GM21619 (cell line): Measurements from ENCODE around the gene TWSG1.
A peak's percentile ranks its signal among the peaks of the same experiment; 100 is the strongest.
"Not testable (repeated sequence)": the region's sequence is repeated elsewhere in the genome, so short reads cannot be mapped to it uniquely, and the experiment has no call there.

Experiments
- ATAC-seq: cut with Tn5 transposase; IDR thresholded peaks from one replicate; pipeline ENCODE4 v1.9.1; 2021; ENCODE audit not compliant: unreplicated experiment

Gene TWSG1

DNA sequence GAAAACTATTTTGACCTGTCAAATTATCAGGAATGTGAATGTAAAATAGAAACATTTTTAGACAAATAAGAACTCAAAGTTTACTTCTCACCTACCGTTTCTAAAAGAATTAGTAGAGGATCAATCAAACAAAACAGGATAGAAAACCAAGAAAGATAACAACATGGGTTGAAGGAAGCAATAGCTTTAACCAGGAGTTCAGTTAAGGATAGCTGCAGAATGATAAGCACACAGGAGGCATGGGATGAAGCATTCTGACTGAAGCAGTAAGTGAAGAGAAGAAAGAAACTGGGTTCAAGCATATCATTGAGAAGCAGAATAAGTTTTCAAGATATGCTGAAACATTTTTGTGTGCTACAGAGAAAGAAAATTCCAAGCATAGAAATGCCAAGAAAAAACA, 52.3 kb downstream of the TWSG1 start:
- no peak for ATAC-seq

DNA sequence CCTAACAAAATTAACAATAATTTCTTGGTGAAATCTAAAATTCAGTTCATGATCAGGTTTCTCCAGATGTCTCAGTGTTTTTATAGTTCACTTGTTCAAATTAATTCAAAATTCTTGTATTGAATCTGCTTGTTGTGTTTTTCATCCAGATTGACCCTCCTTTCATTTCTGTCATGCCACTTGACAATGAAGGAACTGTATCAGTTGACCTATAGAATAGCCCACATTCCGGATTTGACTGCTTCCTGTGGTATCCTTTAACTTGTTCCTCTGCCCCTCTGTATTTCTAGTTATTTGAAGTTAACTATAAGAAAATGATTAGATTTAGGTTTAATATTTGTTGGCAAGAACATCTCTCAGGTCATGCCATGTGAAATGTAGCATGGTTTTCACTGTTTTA, 53.3 kb downstream of the TWSG1 start:
- ATAC-seq = no peak

DNA sequence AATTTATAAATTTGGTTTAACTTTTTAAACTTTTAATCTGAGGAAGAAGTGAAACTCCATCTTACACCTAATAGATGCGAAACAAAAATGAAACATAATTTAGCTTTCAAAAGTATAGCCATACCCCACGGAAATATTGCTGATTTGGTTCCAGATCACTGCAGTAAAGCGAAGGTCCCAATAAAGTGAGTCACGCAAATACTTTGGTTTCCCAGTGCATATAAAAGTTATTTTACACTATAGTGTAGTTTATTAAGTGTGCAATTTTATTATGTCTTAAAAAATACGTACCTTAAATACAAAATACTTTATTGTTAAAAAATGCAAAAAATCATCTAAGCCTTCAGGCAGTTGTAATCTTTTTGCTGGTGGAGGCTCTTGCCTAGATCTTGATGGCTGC, 55.1 kb downstream of the TWSG1 start:
- no peak for ATAC-seq

DNA sequence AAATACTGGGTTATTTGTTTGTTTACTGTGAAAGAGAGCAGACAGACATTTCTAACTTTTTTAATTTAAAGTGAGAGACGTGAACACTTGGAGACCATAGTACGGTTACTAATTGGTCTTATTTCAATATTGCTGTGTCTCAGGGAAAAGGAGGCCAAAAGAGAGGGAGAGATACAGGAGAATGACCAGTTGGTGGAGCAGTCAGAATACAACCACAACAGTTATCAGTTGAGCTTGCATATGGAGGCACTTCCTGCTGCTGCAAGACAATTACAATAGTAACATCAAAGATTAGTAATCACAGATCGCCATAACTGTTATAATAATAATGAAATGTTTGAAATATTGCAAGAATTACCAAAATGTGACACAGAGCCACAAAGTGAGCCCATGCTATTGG, 58.2 kb downstream of the TWSG1 start:
- ATAC-seq = no peak

DNA sequence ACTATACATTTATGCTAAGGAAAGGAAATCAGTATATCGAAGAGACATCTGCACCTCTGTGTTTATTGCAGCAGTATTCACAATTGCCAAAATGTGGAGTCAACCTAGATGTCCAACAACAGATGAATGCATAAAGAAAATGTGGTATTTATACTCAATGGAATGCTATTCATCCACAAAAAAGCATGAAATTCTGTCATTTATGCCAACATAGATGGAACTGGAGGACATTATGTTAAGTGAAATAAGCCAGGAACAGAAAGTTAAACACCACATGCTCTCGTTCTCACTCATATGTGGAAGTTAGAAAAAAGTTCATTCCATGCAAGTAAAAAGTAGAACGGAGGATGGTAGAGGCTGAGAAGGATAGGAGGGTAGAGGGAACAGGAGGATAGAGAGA, 59.5 kb downstream of the TWSG1 start:
- ATAC-seq = no peak

DNA sequence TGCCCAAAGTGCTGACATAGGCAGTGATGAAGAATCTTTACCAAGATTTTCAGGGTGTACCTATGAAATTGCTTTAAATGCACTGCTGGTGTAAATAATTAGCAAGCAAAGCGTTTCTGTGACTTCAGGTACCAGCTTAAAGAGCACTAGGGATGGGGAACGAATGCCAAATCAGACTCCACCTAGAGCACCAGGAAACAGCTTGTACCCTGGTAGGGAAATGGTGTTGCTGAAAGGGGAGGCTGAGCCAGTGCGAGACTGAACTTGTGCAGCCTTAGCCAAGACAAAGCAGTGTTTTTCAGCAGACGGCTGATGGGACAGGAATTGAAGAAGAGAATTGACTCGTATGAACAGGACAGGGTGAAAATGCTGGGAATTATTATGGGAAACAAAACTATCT, 65.6 kb downstream of the TWSG1 start:
- no peak for ATAC-seq

DNA sequence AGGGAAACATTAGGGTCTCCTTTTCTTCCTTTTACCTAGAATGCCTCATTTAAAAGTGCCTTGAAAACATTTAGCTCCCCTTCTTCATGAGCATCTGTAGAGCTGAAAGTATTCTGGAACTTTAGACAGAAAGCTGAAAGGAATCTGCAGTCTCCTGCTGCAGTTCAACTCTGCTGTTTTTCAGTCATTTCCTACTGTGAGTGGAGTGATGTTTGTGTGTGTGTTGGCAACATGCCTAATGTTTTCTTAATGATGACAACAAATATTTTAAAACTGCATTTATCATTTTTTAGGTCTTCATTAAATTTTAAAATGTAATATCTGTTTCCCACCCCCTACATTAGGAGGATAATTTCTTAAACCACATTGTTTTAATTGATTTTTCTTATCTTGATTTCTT, 66.6 kb downstream of the TWSG1 start:
- ATAC-seq = no peak

DNA sequence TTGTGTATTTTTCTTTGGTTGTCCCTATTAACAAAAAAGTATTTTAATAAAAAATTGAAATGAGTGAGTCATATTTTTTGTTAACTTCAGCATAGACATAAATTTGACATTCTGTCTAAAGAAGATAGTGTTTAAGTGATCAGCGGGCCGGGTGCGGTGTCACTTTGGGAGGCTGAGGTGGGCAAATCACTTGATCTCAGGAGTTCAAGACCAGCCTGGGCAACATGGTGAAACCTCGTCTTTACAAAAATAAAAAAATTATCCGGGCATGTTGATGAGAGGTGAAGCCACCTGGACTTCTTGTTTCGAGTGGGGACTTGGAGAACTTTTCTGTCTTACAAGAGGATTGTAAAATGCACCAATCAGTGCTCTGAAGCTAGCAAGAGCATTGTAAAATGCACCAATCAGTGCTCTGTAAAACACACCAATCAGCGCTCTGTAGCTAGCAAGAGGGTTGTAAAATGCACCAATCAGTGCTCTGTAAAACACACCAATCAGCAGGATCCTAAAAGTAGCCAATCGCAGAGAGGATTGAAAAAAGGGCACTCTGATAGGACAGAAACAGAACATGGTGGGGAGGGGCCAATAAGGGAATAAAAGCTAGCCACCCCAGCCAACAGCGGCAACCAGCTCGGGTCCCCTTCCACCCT, 67.9 kb downstream of the TWSG1 start:
- ATAC-seq = not testable (repeated sequence)

DNA sequence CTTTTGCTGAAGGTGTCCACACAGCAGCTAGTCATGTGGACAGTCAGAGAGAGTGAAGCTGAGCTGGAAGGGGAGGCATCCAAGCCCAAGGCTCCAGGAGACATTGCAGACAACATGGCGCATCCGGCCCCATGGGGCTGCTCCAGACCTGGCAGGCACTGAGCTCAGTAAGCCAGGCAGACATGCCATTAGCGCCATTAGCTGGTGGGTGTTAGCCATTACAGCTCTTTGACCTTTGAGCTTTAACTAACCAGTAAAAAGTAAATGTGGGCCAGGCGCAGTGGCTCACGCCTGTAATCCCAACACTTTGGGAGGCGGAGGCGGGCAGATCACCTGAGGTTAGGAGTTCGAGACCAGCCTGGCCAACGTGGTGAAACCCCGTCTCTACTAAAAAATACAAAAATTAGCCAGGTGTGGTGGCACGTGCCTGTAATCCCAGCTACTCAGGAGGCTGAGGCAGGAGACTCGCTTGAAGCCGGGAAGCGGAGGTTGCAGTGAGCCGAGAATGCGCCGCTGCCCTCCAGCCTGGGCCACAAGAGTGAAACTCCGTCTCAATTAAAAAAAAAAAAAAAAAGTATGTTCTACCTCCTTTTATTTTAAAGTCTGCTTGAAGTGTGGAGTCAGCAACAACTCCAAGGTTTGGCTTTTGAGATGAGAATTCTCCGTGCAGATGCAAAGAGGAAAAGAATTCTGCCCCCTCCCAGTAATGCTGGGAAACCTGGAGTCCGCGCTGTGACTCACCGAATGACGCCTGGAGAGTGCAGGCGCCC, 69.4 kb downstream of the TWSG1 start:
- no peak for ATAC-seq

DNA sequence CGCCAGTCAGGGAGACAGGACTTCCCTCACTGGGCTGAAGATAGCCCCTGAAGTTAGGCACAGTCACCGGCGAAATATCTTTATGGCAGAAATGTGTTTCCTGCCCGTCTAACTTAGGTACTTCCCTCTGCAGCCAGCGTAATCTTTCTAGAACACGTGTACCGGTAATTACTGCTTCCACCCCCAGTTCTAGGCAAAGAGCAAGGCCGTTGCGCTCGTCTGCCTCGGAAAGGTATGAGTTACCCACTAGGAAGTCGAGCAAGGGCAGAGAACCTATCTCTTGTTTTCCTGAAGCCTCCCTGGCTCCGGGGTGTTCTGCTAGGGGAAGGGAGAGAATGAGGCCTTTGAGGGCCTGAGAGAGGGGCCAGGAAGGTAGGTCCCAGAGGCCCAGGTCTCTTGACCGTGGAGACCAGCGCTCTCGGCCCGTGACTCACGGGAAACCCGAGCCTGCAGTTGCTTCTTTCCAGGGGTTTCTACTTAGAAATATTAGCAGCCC, 70.0 kb downstream of the TWSG1 start:
- ATAC-seq = peak; percentile 64

DNA sequence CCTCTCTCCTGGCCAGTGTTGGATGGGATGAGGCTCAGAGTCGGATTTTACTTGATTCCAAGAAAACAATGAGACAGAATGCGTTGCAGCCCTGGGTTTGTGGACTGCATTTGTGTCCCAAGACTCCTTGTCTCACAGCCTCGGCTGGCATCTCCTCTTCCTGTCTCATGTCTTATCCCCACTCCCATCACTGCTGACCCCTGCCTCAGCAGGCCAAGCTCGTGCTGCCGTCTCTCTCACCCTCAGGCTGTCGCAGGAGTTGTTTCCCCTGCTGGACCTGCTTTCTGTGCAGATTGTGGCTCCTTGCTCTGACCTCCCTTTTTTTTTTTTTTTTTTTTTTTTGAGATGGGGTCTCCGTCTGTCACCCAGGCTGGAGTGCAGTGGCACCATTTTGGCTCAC, 70.6 kb downstream of the TWSG1 start:
- no peak for ATAC-seq

DNA sequence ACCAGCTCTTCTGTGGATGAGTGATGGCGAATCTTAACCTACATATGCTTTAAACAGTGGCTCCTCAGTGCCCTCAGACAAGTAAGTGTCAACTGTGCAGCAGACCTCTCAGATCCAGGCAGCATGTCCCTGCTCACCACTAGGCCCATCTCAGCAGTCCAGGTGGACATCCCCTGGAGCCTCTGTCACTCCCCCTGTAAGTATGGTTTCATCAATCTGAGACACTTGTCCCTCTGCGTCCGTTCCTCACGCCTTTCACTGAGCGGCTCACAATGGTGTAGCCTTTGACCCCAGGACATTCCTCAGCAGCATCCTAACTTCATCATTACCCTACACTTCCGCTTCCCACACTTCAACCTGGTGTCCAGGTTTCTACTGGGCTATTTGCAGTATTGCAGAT, 71.4 kb downstream of the TWSG1 start:
- no peak for ATAC-seq

DNA sequence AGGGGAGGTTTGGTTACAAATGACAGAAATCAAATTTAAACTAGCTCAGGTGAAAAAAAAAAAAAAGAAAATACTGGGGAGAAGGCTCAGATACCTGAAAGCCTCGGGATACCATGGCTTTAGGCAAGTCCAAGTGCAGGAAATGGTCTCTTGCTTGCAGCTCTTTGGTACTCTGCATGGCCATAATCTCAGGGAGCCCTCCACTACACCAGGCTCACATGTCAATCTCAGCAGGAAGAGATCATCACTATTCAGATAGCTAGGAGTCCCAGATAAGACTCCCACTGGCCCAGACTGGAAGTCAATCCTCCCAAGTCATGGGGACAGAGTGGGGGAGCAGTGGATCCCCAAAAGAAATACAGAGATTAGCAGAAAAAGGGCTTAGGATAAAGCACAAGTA, 75.9 kb downstream of the TWSG1 start:
- no peak for ATAC-seq

DNA sequence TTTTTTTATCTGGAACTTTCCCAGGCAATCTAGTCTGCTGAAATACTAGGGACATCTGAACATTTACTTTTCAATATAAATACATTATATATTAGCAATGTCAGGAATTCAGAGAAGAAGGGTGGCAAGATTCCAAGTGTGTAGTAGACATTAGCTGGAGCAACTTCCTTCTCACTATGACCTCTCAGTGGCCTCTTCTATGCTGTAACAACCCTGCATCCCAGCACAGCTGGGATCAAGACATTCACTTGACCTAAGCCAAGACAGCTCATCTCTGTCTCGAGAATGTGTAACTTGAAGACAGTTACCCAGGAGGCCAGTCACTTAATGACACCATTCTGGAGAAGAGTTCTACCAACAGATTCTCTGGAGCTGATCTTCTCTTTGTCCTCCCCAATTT, 79.0 kb downstream of the TWSG1 start:
- ATAC-seq = no peak

DNA sequence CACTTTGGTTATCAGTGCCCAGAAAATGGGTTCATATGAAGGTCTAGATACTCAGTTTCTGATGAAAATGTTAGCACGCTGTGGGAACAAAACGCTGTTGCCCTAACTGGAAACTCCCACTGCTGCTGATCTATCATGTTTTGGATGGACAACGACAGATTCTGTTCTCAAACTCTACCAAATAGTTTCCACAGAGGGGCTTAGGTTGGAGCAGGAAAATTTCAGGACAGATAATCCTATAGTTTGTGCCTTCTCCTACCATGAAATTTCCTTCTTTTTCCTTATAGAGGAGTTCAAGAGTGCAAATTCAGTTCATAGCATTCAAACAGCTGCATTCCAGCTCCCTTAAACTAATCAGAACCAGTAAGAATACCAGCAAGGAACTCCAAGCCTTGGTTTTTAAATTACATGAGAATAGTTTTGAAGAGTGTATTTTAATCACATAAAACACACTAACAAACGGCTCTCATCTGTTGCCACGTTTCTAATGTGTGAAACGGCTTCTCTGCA, 82.0 kb downstream of the TWSG1 start:
- no peak for ATAC-seq

DNA sequence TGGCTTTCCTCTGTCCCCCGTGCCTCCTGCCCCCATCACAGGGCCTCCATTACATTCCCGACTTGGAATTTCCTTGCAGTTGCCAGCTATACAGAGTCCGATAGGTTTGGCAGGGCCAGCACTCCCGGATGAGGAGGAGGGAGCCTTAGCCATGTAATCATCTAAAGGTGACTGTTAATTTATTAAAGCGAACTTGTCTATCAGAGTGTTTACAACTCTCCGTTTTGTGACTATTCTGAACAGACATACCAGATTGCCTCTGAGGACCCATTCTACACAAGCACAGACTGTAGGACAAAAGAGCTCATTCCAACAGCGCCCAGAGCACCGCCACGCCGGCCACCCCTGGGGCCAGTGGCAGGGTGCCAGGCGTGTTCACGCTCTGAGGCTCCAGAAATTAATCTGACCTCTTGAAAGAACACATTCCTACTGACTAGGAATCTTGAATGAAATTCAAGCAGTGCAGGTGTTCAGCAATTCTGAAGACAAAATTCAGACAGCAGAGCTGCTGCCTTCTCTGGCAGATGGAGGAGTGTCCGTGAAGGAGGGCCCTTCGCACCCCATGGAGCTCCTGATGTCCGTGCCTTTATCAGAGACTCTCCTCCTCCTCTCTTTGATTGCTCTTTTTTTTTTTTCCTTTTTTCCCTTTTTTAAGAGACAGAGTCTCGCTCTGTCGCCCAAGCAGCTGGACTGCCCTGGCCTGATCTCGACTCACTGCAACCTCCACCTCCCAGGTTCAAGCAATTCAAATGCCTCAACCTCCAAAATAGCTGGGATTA, 82.7 kb downstream of the TWSG1 start:
- no peak for ATAC-seq

DNA sequence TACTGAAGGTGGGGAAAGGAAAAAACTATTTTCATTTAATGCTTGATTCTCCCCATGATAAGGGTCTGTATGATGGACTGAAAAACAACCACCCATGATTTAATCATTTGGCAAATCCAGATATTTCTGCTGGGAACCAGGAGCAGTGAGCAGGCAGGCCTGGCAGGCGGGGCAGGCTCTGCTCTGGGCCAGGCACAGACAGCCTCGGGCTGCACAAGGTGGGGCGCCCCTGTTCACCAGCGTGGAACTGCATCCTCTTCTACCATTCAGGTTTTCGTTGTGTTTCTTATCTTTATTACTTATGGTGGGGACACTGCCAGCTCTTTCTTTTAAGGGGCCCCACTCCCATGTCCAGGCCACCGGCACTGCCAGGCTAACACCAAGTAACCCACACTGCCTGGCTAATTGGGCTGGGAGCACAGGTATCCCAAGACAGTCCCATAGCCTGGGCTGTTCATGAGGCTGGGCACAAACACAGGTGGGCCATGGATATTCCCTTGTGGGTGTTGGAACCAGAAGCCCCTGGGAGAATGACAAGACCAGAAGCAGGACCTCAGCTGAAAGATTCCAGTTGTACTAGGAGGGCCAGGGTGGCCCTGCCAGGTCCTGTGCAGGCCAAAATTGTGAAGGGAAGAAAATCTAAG, 83.6 kb downstream of the TWSG1 start:
- ATAC-seq = no peak

DNA sequence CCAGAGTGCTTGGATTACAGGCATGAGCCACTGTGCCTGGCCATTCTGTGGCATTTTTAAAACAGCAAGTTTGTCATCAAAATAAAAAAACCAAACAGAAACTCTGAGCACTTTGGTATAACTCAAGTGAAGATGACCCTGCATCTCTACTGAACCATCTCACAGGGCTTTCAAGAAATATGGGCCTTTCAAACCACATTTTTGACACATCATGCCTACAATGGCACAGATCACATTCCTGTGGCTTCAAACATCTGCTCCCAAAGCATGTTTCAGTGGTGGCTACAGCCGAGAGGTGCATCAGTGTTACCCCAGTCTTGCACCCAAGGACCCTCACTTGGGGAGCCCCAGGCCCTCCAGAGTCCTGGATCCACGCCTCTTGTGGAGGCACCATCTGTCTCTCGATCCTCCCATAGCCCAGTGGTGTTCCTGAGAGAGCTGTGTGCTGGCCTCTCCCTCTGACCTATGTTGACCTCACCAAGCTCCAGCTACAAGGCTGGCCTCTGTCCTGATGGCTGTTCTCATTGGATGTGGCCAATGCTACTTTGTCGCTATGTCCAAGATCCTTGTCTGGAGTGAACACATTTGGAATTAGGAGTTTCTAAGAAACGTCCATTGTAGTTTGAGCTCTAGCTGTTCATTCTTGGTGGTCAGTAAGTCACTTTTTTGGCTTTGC, 85.5 kb downstream of the TWSG1 start:
- ATAC-seq = no peak

DNA sequence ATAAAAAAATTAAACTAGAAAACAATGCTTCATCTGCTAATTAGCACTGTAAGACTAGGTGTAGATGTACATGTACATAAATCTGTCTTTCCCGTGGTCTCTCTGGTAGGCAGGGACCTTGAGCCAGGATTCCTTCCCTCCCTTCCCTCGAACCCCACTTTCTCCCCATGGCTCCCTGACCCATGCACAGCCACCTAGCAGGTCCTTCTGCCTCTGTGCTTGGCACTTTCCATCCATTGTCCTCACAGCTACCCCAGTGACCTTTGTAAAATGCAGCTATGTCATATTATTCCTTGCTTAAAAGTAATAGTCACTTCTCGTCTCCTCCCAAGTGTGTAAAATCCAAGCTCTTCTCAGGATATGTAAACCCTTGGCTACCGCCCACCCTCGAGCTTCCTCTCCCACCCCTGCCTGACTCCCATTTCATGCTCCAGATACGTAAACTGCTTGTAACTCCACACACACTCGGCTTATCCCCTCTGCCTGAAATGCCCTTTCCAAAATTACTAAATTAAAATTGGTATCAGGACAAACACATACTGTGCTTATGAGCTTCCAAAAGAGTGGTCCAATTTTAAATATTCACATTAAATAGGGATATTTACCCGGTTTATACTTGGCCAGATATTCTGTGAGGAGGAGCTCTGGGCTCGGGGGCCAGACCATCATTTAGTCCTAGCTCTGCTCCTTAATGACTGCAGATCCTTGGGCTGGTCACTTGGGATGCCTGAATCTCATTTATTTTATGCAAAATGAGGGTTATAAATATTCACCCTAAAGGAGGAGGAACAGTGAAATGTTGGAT, 86.7 kb downstream of the TWSG1 start:
- no peak for ATAC-seq

DNA sequence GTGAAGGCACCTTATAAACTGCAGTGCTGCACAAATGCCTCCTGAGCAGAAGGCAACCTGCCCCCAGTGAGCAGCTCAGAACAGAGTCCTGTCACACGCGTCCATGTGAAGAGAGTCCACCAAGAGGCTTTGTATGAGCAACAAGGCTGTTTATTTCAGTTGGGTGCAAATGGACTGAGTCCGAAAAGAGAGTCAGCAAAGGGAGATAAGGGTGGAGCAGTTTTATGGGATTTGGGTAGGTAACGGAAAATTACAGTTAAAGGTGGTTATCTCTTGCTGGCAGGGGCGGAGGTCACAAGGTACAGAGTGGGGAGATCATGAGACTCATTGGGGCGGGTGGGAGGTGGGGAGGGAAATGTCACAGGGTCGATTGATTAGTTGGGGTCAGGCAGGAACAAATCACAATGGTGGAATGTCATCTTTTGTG, 87.3 kb downstream of the TWSG1 start:
- no peak for ATAC-seq
